ENCODE measurements around the gene PNLIPRP2. TPM values are rescaled to one million over a fixed set of nuclear protein-coding genes. Genes with fewer than 3 reads are reported as not detected.

Gene PNLIPRP2
- total RNA-seq, 4 donors from 2014 or later = not detected

GRCh38 chr10:116654816-116655215, 34.1 kb downstream of the PNLIPRP2 start:
- Histone ChIP-seq H3K4me1 (no peaks in the 10 kb centered on the region), H3K27me3 (peaks cover 0 to 9% (median 0%) of the 10 kb centered on the region in 4 donors), H3K9me3 (no peaks in the 10 kb centered on the region), H3K36me3 (no peaks in the 10 kb centered on the region), H3K4me3 (no peak overlapping the region), H3K27ac (no peak overlapping the region)
- WGBS, 2 donors = 35 to 42% methylated on average over 4 of the region's 4 CpGs
- TF ChIP-seq CTCF (IDR thresholded peaks at IDR 0.05) = no peak
- no peak for TF ChIP-seq POLR2A (IDR thresholded peaks at IDR 0.05)
- no peak for DNase-seq
- intact Hi-C loops (cut with DNase I) = no loop called here

GRCh38 chr10:116655568-116655967, 34.8 kb downstream of the PNLIPRP2 start:
- Histone ChIP-seq H3K4me1 (no peaks in the 10 kb centered on the region), H3K4me3 (no peak overlapping the region), H3K27me3 (peaks cover 0 to 9% (median 0%) of the 10 kb centered on the region in 4 donors), H3K36me3 (no peaks in the 10 kb centered on the region), H3K27ac (no peak overlapping the region), H3K9me3 (no peaks in the 10 kb centered on the region)
- TF ChIP-seq CTCF (IDR thresholded peaks at IDR 0.05) = no peak
- TF ChIP-seq POLR2A (IDR thresholded peaks at IDR 0.05) = no peak
- intact Hi-C loops (cut with DNase I) = no loop called here
- DNase-seq = no peak
- WGBS, 2 donors = 81 to 83% methylated on average over 2 of the region's 2 CpGs

DNA sequence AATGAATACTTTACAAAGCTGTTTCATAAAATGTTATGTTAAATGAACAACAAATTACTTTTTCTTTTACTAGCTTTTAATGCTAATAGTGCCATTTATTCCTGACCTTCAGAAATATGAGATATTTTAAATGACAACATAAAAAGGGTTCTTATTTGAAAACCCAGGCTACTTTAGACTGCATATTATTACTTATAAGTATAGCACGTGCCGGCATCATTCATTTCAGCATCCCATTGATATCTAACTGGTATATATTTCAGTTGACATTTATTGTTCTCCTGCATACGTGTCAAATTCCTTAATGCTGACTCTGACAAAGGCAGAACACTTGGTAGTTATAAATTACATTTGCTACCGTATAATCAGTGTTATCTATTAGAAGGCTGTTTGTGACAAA, 35.3 kb downstream of the PNLIPRP2 start:
- Histone ChIP-seq H3K27ac (no peak overlapping the region), H3K4me3 (no peak overlapping the region), H3K36me3 (no peaks in the 10 kb centered on the region), H3K27me3 (peaks cover 0 to 9% (median 0%) of the 10 kb centered on the region in 4 donors), H3K4me1 (no peaks in the 10 kb centered on the region), H3K9me3 (no peaks in the 10 kb centered on the region)
- no peak for DNase-seq
- intact Hi-C loops (cut with DNase I) = no loop called here
- no peak for TF ChIP-seq POLR2A (IDR thresholded peaks at IDR 0.05)
- no peak for TF ChIP-seq CTCF (IDR thresholded peaks at IDR 0.05)
- WGBS, 2 donors = 75 to 78% methylated on average over 4 of the region's 4 CpGs

DNA sequence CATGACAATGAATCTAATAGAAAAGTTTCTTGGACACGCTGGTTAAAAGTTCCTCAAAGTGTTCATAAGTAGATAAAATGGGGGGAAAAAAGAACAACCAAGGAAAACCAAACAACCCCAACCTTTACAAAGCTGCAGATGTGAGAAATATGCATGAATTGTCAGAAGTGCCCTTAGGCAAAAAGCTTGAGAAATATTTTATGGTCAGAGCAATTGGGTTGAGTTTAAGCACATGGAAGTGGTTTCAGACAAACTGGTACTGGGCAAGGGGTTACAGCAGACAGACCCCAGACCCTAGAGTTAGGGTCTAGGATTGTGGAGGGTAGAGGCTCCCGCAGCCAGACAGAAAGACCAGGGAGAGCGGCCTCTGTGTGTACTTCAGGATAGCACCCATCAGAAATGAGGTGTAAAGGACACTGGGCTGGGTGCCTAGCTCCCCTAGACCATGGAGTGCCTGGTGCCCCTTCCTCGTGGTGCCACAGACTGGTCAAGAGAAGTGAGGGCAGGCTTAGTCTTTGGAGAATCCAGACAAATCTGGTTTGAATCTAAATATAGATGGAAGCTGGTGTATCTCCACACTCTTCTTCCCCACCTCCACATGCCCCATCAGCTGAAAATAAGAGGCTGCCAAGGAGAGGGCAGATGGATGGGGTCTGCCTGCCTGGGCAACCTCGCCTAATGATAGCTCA, 37.3 kb downstream of the PNLIPRP2 start:
- H3K27me3 ChIP-seq = peaks cover 0 to 9% (median 0%) of the 10 kb centered on the region in 4 donors
- no peaks in the 10 kb centered on the region for H3K9me3 ChIP-seq
- H3K4me1 ChIP-seq = no peaks in the 10 kb centered on the region
- TF ChIP-seq CTCF (IDR thresholded peaks at IDR 0.05) = no peak
- no peak for TF ChIP-seq POLR2A (IDR thresholded peaks at IDR 0.05)
- H3K4me3 ChIP-seq = no peak overlapping the region
- H3K36me3 ChIP-seq = no peaks in the 10 kb centered on the region
- DNase-seq = no peak
- 66 to 72% methylated on average over 4 of the region's 5 CpGs for WGBS, 2 donors
- H3K27ac ChIP-seq = no peak overlapping the region
- intact Hi-C loops (cut with DNase I) = no loop called here

DNA sequence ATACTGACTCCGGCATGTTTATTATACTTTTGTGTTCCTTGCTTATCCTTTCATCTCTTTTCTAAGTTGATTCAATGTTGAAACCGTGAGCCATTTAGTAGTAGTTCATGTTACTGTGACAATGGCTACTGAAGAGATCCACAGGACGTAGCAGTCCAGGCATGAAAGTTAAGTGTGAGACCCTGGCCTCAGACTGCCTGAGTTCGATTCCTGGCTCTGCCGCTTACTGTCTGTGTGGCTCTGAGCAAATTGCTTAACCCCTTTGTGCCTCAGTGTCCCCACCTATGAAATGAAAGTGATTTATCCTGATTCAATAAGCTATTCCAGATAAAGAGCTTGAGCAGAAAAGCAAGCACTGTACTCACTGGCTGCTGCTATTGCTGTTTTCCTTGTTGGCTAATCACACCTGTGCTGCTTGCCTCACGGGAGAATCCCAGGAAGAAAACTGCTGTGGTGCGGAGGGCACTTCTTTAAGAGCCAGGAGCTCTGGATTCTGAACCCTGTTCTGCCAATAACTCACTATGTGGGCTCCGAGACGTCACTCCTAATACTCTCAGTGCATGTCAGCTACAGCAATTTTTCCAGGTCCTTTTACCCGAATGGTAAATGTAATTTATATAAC, 38.4 kb downstream of the PNLIPRP2 start:
- Histone ChIP-seq H3K9me3 (no peaks in the 10 kb centered on the region), H3K4me1 (no peaks in the 10 kb centered on the region), H3K36me3 (no peaks in the 10 kb centered on the region), H3K4me3 (no peak overlapping the region), H3K27me3 (peaks cover 0 to 8% (median 0%) of the 10 kb centered on the region in 4 donors), H3K27ac (no peak overlapping the region)
- TF ChIP-seq POLR2A (IDR thresholded peaks at IDR 0.05) = no peak
- TF ChIP-seq CTCF (IDR thresholded peaks at IDR 0.05) = no peak
- no peak for DNase-seq
- 63 to 65% methylated on average over 10 of the region's 10 CpGs for WGBS, 2 donors
- intact Hi-C loops (cut with DNase I) = no loop called here

Data from esophagus squamous epithelium (tissue), 5 donors.